GM19193 (cell line): ENCODE data around the gene PROCA1.
A peak's percentile ranks its signal among the peaks of the same experiment; 100 is the strongest.

Source experiments
- POLR2A ChIP-seq: IDR thresholded peaks from 4 replicates; pipeline ENCODE4 v1.6.1; 2011; ENCODE audit not compliant: insufficient read depth, insufficient read length; ENCODE audit errors: extremely low read depth

PROCA1 gene

GRCh38 chr17:28747801-28748750, 36.4 kb upstream of the PROCA1 start:
- TF ChIP-seq POLR2A, result peak; percentile 36

DNA sequence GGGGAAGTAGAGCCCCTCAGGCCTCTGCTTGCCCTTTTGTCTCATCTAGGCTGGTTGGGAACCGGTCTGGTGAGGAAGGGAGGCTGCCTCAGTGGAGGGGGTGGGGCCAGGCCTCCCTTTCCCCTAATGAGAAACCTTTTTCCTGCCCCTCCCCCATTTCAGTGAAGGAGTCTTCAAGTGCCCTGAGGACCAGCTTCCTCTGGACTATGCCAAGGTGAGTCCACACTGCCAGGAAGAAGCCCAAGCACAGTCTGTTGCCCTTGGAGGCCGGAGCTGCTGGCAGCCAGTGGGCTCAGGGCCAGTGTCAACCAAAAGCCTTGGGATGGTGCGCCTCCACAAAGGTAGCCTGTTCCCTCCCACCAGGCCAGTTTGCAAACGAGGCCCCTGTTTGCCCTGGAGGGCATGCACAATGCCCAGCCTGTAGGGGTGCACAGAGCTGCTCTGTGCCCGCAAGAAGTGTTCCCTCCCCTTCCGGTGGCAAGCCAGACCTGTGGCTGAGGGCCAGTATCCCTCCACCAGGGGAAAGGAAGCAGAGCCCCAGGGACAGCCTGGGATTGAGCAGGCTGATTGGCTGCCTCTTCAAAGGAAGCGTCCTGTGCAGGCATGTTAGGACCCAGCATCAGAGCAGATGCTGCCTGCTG, 35.5 kb upstream of the PROCA1 start:
- TF ChIP-seq POLR2A, result no peak

DNA sequence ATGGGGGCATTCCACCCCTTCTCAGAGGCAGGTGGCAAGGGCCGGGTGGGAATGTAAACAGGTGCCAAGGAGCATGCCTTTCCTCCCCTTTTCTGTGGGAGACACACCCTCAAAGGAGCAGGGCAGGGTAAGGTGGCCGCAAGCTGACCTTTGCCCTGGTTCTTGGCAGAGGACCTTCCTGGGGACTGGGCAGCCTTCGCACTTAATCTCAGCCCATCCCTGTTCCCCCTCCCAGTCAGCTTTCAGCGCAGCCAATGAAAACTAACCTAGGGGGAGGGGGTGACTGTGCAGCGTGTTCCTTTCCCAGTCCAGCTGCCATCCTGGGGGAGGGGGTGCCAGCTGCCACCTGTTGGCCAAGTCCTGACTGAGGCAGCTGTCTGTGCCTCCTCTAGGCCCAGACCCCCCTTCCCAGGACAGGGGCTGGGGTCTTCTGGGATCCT, 34.9 kb upstream of the PROCA1 start:
- TF ChIP-seq POLR2A, result no peak

- TF ChIP-seq POLR2A, result peak; percentile 23
These were observed 34.2 kb upstream of the PROCA1 start for GRCh38 chr17:28745786-28746411.

- TF ChIP-seq POLR2A, result peak; percentile 60
These were observed 33.5 kb upstream of the PROCA1 start for GRCh38 chr17:28744972-28745785.

GRCh38 chr17:28744104-28744971, 32.6 kb upstream of the PROCA1 start:
- no peak for TF ChIP-seq POLR2A

- peak; percentile 99 for TF ChIP-seq POLR2A
These were observed 31.8 kb upstream of the PROCA1 start, which contains the start of gene TRAF4 for GRCh38 chr17:28743243-28744103. TRAF4 (plus strand) TSS chr17:28744011; CDS start chr17:28744113, 102 bp downstream.

GRCh38 chr17:28741358-28742349, 30.0 kb upstream of the PROCA1 start:
- peak; percentile 36 for TF ChIP-seq POLR2A

GRCh38 chr17:28740406-28741357, 29.0 kb upstream of the PROCA1 start:
- TF ChIP-seq POLR2A, result peak; percentile 30

DNA sequence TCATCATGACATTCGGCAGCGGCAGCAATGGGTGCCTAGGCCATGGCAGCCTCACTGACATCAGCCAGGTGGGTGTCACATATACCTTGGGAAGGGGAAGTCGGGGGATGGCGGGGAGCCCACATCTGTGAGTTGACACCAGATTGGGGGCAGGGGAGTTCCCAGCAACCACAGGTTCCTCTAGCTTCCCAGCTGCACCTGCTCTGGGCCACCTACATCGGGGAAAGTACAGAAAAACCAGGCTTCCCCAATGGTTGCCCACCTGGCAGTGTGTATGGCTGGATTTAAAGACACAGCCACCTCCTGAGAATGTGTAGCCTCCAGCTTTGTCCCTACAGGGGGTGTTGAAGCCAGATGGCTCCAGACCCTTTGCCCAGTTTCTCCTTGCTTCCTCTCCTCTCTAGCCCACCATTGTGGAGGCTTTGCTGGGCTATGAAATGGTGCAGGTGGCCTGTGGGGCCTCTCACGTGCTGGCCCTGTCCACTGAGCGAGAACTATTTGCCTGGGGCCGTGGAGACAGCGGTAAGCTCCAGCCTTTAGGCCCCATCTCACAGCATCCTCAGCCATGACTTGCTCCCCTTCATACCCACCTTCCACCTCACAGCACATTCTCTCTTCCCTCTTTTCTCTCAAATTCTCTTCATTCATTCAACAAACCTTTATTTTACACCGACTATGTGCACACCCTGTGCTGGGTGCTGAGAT, 27.1 kb upstream of the PROCA1 start:
- no peak for TF ChIP-seq POLR2A
